HL-60 (cell line): Measurements from ENCODE around the gene HYOU1.
A peak's percentile ranks its signal among the peaks of the same experiment; 100 is the strongest.

Experiments used
- CTCF ChIP-seq: IDR thresholded peaks from one replicate; pipeline ENCODE4 v1.5.1; 2011; ENCODE audit warnings: low read length, control low read depth, inconsistent platforms; ENCODE audit not compliant: insufficient read depth
- POLR2AphosphoS5 ChIP-seq: IDR thresholded peaks from 2 replicates; pipeline ENCODE4 v1.6.1; 2012; ENCODE audit warnings: low read depth
- REST ChIP-seq: IDR thresholded peaks from 2 replicates; pipeline ENCODE4 v1.6.1; 2012; ENCODE audit warnings: low read depth; ENCODE audit not compliant: insufficient replicate concordance
- SPI1 ChIP-seq: IDR thresholded peaks from 2 replicates; pipeline ENCODE4 v1.6.1; 2012; ENCODE audit warnings: low read depth, mild to moderate bottlenecking, borderline replicate concordance

GRCh38 chr11:119084663-119085436 lies 27.8 kb upstream of the HYOU1 start, which contains the start of gene HMBS:
- no peak for TF ChIP-seq CTCF
- peak; percentile 22; the same call in 1 of the 2 replicates for TF ChIP-seq SPI1
- peak; percentile 90; the same call in 1 of the 2 replicates for TF ChIP-seq POLR2AphosphoS5
- no peak for TF ChIP-seq REST
